HepG2 (cell line): ENCODE results near the gene MYO7A. TPM values are rescaled to one million over a fixed set of nuclear protein-coding genes. Genes with fewer than 3 reads are reported as not detected.
A peak's percentile ranks its signal among the peaks of the same experiment; 100 is the strongest.

ENCODE experiments used
- AFF4 ChIP-seq: sonication (generic); formaldehyde crosslinking; IDR thresholded peaks from 2 replicates; pipeline ENCODE4 v1.4.0; 2020; ENCODE audit warnings: missing genetic modification reagents
- ASH2L ChIP-seq: fragments of 300-600, 200-600 bp; sonication (generic); IDR thresholded peaks from 2 replicates; pipeline ENCODE4 v1.7.0; 2017; ENCODE audit warnings: low read depth, mild to moderate bottlenecking, moderate library complexity, mixed read lengths, low read length; ENCODE audit not compliant: insufficient read length
- BATF2 ChIP-seq: sonication (generic); formaldehyde crosslinking; IDR thresholded peaks from 2 replicates; pipeline ENCODE4 v1.8.0; 2022; ENCODE audit warnings: mild to moderate bottlenecking, missing genetic modification reagents, moderate library complexity
- CHD2 ChIP-seq: IDR thresholded peaks from 2 replicates; pipeline ENCODE4 v1.6.1; 2011; ENCODE audit warnings: low read depth, low read length, improper control_type of control experiment
- ERF ChIP-seq: IDR thresholded peaks from 2 replicates; pipeline ENCODE4 v1.6.1; 2018; ENCODE audit warnings: missing biosample characterization, missing genetic modification reagents
- ETV6 ChIP-seq: sonication (generic); formaldehyde crosslinking; conservative IDR thresholded peaks from 2 replicates; pipeline ENCODE4 v1.4.0; 2020; ENCODE audit warnings: missing genetic modification reagents
- KLF9 ChIP-seq: IDR thresholded peaks from 2 replicates; pipeline ENCODE4 v1.6.1; 2016; ENCODE audit warnings: low read depth
- MAX ChIP-seq: IDR thresholded peaks from 2 replicates; pipeline ENCODE4 v1.6.1; 2012; ENCODE audit warnings: inconsistent platforms
- PATZ1 ChIP-seq: sonication (generic); formaldehyde crosslinking; IDR thresholded peaks from 2 replicates; pipeline ENCODE4 v1.4.0; 2020; ENCODE audit warnings: missing genetic modification reagents
- TEF ChIP-seq: sonication (generic); formaldehyde crosslinking; IDR thresholded peaks from 2 replicates; pipeline ENCODE4 v1.5.0; 2020; ENCODE audit warnings: missing genetic modification reagents
- TGIF2 ChIP-seq: IDR thresholded peaks from 2 replicates; pipeline ENCODE4 v1.6.1; 2016; ENCODE audit warnings: control low read depth, missing compliant biosample characterization
- ZBTB44 ChIP-seq: sonication (generic); formaldehyde crosslinking; IDR thresholded peaks from 2 replicates; pipeline ENCODE4 v1.4.0; 2020; ENCODE audit warnings: missing genetic modification reagents
- ZFY ChIP-seq: sonication (generic); formaldehyde crosslinking; IDR thresholded peaks from 2 replicates; pipeline ENCODE4 v1.4.0; 2020; ENCODE audit warnings: missing genetic modification reagents
- ZMYM3 ChIP-seq: sonication (generic); formaldehyde crosslinking; IDR thresholded peaks from 2 replicates; pipeline ENCODE4 v1.5.1; 2020; ENCODE audit warnings: mild to moderate bottlenecking, missing genetic modification reagents
- ZNF136 ChIP-seq: sonication (generic); formaldehyde crosslinking; IDR thresholded peaks from 2 replicates; pipeline ENCODE4 v1.8.1; 2022; ENCODE audit warnings: low read depth, mild to moderate bottlenecking, moderate library complexity, missing genetic modification reagents
- ZNF414 ChIP-seq: sonication (generic); formaldehyde crosslinking; IDR thresholded peaks from 2 replicates; pipeline ENCODE4 v1.5.0; 2020; ENCODE audit warnings: missing genetic modification reagents
- ZNF567 ChIP-seq: sonication (generic); formaldehyde crosslinking; IDR thresholded peaks from 2 replicates; pipeline ENCODE4 v1.8.1; 2023; ENCODE audit warnings: mild to moderate bottlenecking, missing genetic modification reagents, borderline replicate concordance
- ZNF615 ChIP-seq: sonication (generic); formaldehyde crosslinking; IDR thresholded peaks from 2 replicates; pipeline ENCODE4 v1.5.0; 2020; ENCODE audit warnings: mild to moderate bottlenecking, missing genetic modification reagents, borderline replicate concordance
- ZNF761 ChIP-seq: sonication (generic); formaldehyde crosslinking; conservative IDR thresholded peaks from 2 replicates; pipeline ENCODE4 v1.4.0; 2020; ENCODE audit warnings: mild to moderate bottlenecking, missing genetic modification reagents
- ZSCAN31 ChIP-seq: sonication (generic); formaldehyde crosslinking; IDR thresholded peaks from 2 replicates; pipeline ENCODE4 v1.5.0; 2020; ENCODE audit warnings: low read depth, mild to moderate bottlenecking, missing genetic modification reagents
- polyA plus RNA-seq, 8 experiments: library from polyadenylated mRNA; depleted of rRNA in 3 of 8; stranded (reverse) in 7 of 8; unstranded in 1 of 8; fragments of >200 nt; fragmentation: Illumina TruSeq in 4 of 8; extraction: Trizol in 4 of 8; gene quantifications; 2 replicates each; pipeline versions ENCODE4 v1.2.1 to v1.2.3, GENCODE V29; 2011 to 2016; ENCODE audit warnings: low read depth in 4 of 8, missing spikeins in 1 of 8, mixed read lengths in 1 of 8; ENCODE audit not compliant: insufficient read depth in 1 of 8
- total RNA-seq, 5 experiments: library from RNA; depleted of rRNA; stranded (reverse); fragments of >200 nt; fragmentation: Illumina TruSeq; extraction: Trizol; gene quantifications; 2 replicates each; pipeline ENCODE4 v1.2.3, GENCODE V29; 2016; ENCODE audit warnings: low read depth in 1 of 5

The MYO7A gene
- total and polyA plus RNA-seq, 2 of the 13 experiments (the other 11 are each of a cell fraction or from before 2014, with no cell fraction given), result 7.5 to 10.0 TPM

- TF ChIP-seq ZBTB44 (CRISPR knock-in tag) (no peak), ZMYM3 (CRISPR knock-in tag) (peak; percentile 72), CHD2 (no peak), ZNF615 (CRISPR knock-in tag) (no peak), PATZ1 (peak; percentile 35; the same call in 1 of the 2 replicates), ZNF567 (CRISPR knock-in tag) (no peak), MAX (no peak), KLF9 (CRISPR knock-in tag) (no peak), ZNF136 (CRISPR knock-in tag) (no peak), TEF (CRISPR knock-in tag) (no peak), AFF4 (CRISPR knock-in tag) (no peak), TGIF2 (CRISPR knock-in tag) (no peak), ZNF414 (0 out of 2 replicates have a peak, but pooled peaks have one; percentile 34), ZNF761 (CRISPR knock-in tag) (no peak), ERF (CRISPR knock-in tag) (no peak), ZFY (CRISPR knock-in tag) (no peak), BATF2 (CRISPR knock-in tag) (no peak), ETV6 (no peak), ASH2L (no peak), ZSCAN31 (CRISPR knock-in tag) (peak; percentile 58; the same call in 1 of the 2 replicates)
Observed at GRCh38 chr11:77171885-77172665, 44.0 kb downstream of the MYO7A start (continued).
